ENCODE measurements around the gene PRR36.
"Not testable (repeated sequence)": the region's sequence is repeated elsewhere in the genome, so short reads cannot be mapped to it uniquely, and the experiment has no call there.

PRR36 gene

GRCh38 chr19:7860714-7861618 is 13.2 kb downstream of the PRR36 start:
- no peak for DNase-seq (ENCODE audit: low read depth in 2 of 2)

- DNase-seq (ENCODE audit: low read depth in 2 of 2), result no peak
Measured at GRCh38 chr19:7859831-7860713, 14.1 kb downstream of the PRR36 start.

GRCh38 chr19:7859087-7859486 is 15.1 kb downstream of the PRR36 start:
- not testable (repeated sequence) for DNase-seq (ENCODE audit: low read depth in 2 of 2)

- no peak for DNase-seq (ENCODE audit: low read depth in 2 of 2)
Measured at GRCh38 chr19:7858109-7858770, 15.9 kb downstream of the PRR36 start.

- no peak for DNase-seq (ENCODE audit: low read depth in 2 of 2)
Measured at GRCh38 chr19:7857727-7858108, 16.5 kb downstream of the PRR36 start.

- DNase-seq (ENCODE audit: low read depth in 2 of 2), result no peak
Measured at GRCh38 chr19:7856679-7857663, 17.2 kb downstream of the PRR36 start.

- DNase-seq (ENCODE audit: low read depth in 2 of 2), result no peak
Measured at GRCh38 chr19:7856109-7856591, 18.0 kb downstream of the PRR36 start.

- no peak for DNase-seq (ENCODE audit: low read depth in 2 of 2)
Measured at GRCh38 chr19:7855426-7856108, 18.6 kb downstream of the PRR36 start.

- no peak for DNase-seq (ENCODE audit: low read depth in 2 of 2)
Measured at GRCh38 chr19:7853770-7854128, 20.4 kb downstream of the PRR36 start.

GRCh38 chr19:7852851-7853769 is 21.1 kb downstream of the PRR36 start:
- DNase-seq (ENCODE audit: low read depth in 2 of 2), result peak; percentile 34 to 46

- no peak for DNase-seq (ENCODE audit: low read depth in 2 of 2)
Measured at GRCh38 chr19:7851623-7852500, 22.3 kb downstream of the PRR36 start.

- DNase-seq (ENCODE audit: low read depth in 2 of 2), result no peak
Measured at GRCh38 chr19:7850945-7851622, 23.1 kb downstream of the PRR36 start.

GRCh38 chr19:7850000-7850813 is 24.0 kb downstream of the PRR36 start:
- DNase-seq (ENCODE audit: low read depth in 2 of 2), result no peak

- no peak for DNase-seq (ENCODE audit: low read depth in 2 of 2)
Measured at GRCh38 chr19:7849631-7849999, 24.6 kb downstream of the PRR36 start.

GRCh38 chr19:7848779-7849457 is 25.3 kb downstream of the PRR36 start:
- DNase-seq (ENCODE audit: low read depth in 2 of 2), result no peak

GRCh38 chr19:7847664-7848063 is 26.5 kb downstream of the PRR36 start:
- DNase-seq (ENCODE audit: low read depth in 2 of 2), result no peak
